ENCODE data around the gene TTLL11.

The TTLL11 gene

DNA sequence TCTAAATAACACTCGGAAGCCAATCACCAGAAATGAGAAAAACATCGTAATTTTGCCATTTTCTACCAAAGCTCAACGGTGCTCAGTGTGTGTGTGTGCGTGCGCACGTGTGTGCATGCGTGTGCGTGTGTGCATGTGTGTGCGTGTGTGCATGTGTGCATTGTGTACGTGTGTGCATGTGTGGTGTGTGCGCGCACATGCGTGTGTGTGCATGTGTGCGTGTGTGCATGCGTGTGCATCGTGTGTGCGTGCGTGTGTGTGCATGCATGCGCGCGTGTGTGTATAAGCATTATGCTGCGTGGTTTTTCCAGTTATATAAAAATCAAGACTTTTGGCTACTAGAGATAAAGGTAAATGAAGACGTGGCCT is 276.7 kb downstream of the TTLL11 start:
- TF ChIP-seq, protein P1, sequence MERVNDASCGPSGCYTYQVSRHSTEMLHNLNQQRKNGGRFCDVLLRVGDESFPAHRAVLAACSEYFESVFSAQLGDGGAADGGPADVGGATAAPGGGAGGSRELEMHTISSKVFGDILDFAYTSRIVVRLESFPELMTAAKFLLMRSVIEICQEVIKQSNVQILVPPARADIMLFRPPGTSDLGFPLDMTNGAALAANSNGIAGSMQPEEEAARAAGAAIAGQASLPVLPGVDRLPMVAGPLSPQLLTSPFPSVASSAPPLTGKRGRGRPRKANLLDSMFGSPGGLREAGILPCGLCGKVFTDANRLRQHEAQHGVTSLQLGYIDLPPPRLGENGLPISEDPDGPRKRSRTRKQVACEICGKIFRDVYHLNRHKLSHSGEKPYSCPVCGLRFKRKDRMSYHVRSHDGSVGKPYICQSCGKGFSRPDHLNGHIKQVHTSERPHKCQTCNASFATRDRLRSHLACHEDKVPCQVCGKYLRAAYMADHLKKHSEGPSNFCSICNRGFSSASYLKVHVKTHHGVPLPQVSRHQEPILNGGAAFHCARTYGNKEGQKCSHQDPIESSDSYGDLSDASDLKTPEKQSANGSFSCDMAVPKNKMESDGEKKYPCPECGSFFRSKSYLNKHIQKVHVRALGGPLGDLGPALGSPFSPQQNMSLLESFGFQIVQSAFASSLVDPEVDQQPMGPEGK (CRISPR knock-in tag; IDR thresholded peaks at IDR 0.05; ENCODE audit: borderline replicate concordance) = no peak
- TF ChIP-seq, protein P2, sequence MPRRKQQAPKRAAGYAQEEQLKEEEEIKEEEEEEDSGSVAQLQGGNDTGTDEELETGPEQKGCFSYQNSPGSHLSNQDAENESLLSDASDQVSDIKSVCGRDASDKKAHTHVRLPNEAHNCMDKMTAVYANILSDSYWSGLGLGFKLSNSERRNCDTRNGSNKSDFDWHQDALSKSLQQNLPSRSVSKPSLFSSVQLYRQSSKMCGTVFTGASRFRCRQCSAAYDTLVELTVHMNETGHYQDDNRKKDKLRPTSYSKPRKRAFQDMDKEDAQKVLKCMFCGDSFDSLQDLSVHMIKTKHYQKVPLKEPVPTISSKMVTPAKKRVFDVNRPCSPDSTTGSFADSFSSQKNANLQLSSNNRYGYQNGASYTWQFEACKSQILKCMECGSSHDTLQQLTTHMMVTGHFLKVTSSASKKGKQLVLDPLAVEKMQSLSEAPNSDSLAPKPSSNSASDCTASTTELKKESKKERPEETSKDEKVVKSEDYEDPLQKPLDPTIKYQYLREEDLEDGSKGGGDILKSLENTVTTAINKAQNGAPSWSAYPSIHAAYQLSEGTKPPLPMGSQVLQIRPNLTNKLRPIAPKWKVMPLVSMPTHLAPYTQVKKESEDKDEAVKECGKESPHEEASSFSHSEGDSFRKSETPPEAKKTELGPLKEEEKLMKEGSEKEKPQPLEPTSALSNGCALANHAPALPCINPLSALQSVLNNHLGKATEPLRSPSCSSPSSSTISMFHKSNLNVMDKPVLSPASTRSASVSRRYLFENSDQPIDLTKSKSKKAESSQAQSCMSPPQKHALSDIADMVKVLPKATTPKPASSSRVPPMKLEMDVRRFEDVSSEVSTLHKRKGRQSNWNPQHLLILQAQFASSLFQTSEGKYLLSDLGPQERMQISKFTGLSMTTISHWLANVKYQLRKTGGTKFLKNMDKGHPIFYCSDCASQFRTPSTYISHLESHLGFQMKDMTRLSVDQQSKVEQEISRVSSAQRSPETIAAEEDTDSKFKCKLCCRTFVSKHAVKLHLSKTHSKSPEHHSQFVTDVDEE (CRISPR knock-in tag; IDR thresholded peaks at IDR 0.05) = no peak
- no peak for TF ChIP-seq ISL1 (CRISPR knock-in tag; IDR thresholded peaks at IDR 0.05)
- no peak for ATAC-seq

DNA sequence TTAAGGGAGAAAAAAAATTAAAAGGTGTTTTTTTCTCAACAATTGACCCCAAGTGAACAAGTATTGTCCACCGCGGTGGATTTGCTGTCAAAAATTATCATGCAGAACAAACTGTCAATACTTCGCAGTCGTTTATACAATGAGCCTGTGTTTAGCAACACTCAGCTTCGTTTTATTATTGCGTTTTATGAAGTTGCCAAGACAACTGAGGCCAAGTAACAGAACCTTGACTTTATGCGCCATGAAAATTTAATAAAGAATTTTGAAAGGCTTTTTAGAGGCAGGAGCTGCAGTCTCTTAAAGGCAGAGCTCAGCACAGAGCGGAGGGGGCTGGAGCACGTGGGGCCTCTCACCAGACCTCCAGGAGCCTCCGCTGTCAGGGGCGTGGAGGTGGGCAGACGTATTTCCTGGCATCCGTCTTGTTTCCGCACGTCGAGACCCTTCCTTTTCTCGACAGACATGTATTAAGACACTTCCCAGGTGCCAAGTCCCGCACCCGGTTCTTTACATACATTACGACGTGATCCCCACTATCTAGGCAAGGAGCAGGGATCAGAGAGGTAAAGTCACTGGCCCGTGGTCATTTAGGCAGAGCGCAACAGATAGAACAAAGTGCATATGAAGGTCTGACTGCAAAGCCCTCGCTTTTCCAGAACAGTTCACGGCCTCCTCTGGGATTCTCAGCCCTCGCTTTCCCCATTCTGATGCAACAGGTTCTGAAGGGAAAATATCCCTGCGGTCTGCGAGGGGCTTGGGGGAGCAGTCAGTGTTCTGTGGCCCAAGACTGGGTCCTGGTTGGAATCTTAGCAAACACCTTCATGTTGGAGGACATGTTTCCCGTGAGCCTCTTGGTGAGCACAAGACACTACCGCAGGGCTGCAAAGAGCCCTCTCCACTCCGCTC is 277.3 kb downstream of the TTLL11 start:
- TF ChIP-seq ZNF8 (CRISPR knock-in tag; IDR thresholded peaks at IDR 0.05) (no peak), ZC3H10 (CRISPR knock-in tag; IDR thresholded peaks at IDR 0.05) (no peak), TCF4 (CRISPR knock-in tag; IDR thresholded peaks at IDR 0.05; ENCODE audit: borderline replicate concordance) (no peak), TOX (CRISPR knock-in tag; IDR thresholded peaks at IDR 0.05; ENCODE audit: borderline replicate concordance) (no peak), ZFP30 (CRISPR knock-in tag; IDR thresholded peaks at IDR 0.05) (no peak), ZNF70 (CRISPR knock-in tag; IDR thresholded peaks at IDR 0.05) (no peak), ZNF565 (CRISPR knock-in tag; conservative IDR thresholded peaks at IDR 0.05; ENCODE audit: low read depth) (no peak), ZFP3 (CRISPR knock-in tag; IDR thresholded peaks at IDR 0.05) (no peak), SNAI2 (CRISPR knock-in tag; IDR thresholded peaks at IDR 0.05) (no peak)
- TF ChIP-seq, protein P3, sequence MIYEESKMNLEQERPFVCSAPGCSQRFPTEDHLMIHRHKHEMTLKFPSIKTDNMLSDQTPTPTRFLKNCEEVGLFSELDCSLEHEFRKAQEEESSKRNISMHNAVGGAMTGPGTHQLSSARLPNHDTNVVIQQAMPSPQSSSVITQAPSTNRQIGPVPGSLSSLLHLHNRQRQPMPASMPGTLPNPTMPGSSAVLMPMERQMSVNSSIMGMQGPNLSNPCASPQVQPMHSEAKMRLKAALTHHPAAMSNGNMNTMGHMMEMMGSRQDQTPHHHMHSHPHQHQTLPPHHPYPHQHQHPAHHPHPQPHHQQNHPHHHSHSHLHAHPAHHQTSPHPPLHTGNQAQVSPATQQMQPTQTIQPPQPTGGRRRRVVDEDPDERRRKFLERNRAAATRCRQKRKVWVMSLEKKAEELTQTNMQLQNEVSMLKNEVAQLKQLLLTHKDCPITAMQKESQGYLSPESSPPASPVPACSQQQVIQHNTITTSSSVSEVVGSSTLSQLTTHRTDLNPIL (CRISPR knock-in tag; IDR thresholded peaks at IDR 0.05; ENCODE audit: low read depth) = no peak
- TF ChIP-seq, protein P4, sequence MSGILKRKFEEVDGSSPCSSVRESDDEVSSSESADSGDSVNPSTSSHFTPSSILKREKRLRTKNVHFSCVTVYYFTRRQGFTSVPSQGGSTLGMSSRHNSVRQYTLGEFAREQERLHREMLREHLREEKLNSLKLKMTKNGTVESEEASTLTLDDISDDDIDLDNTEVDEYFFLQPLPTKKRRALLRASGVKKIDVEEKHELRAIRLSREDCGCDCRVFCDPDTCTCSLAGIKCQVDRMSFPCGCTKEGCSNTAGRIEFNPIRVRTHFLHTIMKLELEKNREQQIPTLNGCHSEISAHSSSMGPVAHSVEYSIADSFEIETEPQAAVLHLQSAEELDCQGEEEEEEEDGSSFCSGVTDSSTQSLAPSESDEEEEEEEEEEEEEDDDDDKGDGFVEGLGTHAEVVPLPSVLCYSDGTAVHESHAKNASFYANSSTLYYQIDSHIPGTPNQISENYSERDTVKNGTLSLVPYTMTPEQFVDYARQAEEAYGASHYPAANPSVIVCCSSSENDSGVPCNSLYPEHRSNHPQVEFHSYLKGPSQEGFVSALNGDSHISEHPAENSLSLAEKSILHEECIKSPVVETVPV (CRISPR knock-in tag; IDR thresholded peaks at IDR 0.05) = no peak
- ATAC-seq = no peak

DNA sequence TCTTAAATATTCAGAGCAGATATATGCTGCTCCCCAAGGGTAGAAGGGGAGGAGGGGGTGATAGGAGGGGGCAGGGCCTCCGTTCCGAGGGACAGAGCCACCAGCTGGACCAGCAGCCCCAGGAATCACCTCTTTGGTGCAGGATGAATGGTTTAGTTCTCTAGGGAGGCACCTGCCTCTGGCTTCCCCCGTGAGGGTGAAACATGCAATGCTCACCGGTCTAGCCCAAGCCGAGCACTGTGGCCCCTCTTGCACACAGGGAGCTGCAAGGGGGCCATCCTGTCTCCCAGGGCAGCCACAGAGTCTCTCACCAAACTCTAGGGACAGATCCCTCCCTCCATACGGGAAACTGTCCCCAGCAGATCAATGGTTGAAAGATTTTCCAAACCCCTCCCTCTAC is 278.0 kb downstream of the TTLL11 start:
- TF ChIP-seq TOX (CRISPR knock-in tag; IDR thresholded peaks at IDR 0.05; ENCODE audit: borderline replicate concordance) (no peak), ZFP3 (CRISPR knock-in tag; IDR thresholded peaks at IDR 0.05) (no peak), ARNTL (CRISPR knock-in tag; IDR thresholded peaks at IDR 0.05; ENCODE audit: borderline replicate concordance, low read depth) (no peak), ZFP30 (CRISPR knock-in tag; IDR thresholded peaks at IDR 0.05) (no peak), ZNF70 (CRISPR knock-in tag; IDR thresholded peaks at IDR 0.05) (no peak), OSR1 (CRISPR knock-in tag; IDR thresholded peaks at IDR 0.05) (no peak)
- TF ChIP-seq, protein P4 (CRISPR knock-in tag; IDR thresholded peaks at IDR 0.05) = no peak
- TF ChIP-seq, protein P3 (CRISPR knock-in tag; IDR thresholded peaks at IDR 0.05; ENCODE audit: low read depth) = no peak
- TF ChIP-seq, protein P1 (CRISPR knock-in tag; IDR thresholded peaks at IDR 0.05; ENCODE audit: borderline replicate concordance) = no peak
- TF ChIP-seq, protein P2 (CRISPR knock-in tag; IDR thresholded peaks at IDR 0.05) = no peak
- ATAC-seq = no peak

Measured in SK-N-SH treated with all-trans-retinoic acid at 6 μM for 48 hours (cell line).